ENCODE results near the gene ASPA.
"Not testable (repeated sequence)": the region's sequence is repeated elsewhere in the genome, so short reads cannot be mapped to it uniquely, and the experiment has no call there.

ASPA gene

DNA sequence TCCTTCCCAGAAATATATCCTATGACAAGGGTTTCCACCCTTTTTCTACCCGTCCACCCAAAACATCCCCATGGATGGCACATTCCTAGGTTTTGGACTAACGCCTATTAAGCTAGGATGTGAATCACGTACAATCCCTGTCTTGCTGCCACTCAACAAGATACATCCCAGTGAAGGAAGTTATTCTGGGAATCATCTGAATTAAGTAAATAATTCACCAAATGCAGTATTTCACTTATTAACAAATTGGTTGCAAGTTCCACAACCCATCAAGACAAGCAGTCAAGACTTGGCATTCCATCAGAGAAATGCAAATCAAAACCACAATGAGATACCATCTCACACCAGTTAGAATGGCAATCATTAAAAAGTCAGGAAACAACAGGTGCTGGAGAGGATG lies 32.1 kb downstream of the ASPA start:
- peak; percentile 44 for DNase-seq (ENCODE audit: low spot score)

DNA sequence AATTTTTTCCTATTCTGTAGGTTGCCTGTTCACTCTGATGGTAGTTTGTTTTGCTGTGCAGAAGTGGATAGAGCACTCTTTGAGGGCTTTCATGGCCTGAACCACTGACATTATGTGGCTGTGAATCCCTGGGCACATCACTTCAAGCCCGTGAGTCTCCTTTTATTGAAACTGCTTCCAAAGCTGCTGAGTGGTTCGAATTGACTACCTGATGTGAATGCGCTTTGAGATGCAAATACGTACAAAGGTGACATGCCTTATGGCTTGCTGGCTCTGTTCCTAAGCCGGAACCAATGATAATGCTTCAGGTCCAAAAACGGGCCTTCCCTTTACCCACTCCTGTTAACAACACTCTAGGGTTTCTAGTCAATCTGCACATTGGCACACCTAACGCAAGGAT lies 34.3 kb downstream of the ASPA start:
- DNase-seq (ENCODE audit: low spot score), result no peak

GRCh38 chr17:3511852-3512504 lies 36.2 kb downstream of the ASPA start:
- DNase-seq (ENCODE audit: low spot score), result no peak

- peak; percentile 48 for DNase-seq (ENCODE audit: low spot score)
Measured at GRCh38 chr17:3512505-3513171, 36.8 kb downstream of the ASPA start.

DNA sequence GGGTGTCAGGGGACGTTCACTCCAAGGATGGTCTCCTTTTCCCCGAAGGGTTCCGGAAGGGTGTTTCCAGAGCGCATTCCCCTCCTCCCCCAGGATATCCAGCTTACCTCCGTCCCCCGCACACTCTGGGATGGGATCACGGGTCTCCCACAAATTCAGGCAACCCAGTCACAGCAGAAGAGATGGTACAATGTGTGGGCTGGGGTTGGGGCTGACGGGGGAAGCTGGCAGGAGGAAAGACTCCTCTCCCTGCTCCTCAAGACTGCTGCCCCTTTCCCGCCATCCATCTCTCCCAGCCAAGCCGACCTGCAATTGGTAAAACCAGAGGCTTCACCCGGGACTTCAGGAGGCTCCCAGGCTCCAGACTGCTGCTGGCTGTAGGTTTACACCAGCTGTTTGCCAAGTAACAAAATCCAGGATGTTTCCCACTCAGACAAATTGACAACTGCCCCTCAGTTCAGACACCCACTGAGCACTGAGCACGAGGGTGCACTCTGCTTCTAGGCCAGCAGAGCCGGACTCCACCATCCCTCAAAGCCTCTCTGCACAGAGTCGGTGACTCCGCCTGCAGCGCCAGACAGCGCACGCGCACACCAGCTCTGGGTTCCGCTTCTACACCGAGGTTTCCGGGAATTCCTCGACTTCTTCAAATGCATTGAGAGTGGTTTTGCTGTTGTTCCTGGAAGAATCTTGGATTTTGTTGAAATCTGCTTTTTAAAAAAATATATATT lies 37.7 kb downstream of the ASPA start:
- no peak for DNase-seq (ENCODE audit: low spot score)

DNA sequence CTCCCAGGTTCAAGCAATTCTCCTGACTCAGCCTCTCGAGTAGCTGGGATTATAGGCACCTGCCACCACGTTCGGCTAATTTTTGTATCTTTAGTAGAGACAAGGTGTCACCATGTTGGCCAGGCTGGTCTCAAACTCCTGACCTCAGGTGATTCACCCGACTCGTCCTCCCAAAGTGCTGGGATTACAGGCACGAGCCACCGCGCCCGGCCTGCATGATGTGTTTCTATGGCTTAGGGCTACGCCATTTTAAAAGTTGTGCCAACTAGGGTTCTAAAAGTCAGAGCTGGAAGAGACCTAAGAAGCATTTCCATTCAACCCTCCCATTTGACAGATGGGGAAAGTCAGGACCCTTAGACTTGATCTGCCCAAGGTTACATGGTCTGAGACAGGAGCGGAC lies 38.4 kb downstream of the ASPA start:
- not testable (repeated sequence) for DNase-seq (ENCODE audit: low spot score)

- DNase-seq (ENCODE audit: low spot score), result no peak
Measured at GRCh38 chr17:3514873-3515272, 39.1 kb downstream of the ASPA start.

DNA sequence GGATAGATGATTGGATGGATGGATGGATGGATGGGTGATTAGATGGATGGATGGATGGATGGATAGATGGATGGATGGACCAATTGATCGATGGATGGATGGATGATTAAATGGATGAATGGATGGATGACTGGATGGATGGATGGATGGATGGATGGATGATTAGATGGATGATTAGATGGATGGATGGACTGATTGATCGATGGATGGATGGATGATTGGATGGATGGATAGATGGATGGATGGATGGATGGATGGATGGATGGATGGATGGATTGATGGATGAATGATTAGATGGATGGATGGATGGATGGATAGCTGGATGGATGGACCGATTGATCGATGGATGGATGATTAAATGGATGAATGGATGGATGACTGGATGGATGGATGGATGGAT lies 43.7 kb downstream of the ASPA start:
- not testable (repeated sequence) for DNase-seq (ENCODE audit: low spot score)

GRCh38 chr17:3524024-3524423 lies 48.2 kb downstream of the ASPA start:
- DNase-seq (ENCODE audit: low spot score), result no peak

GRCh38 chr17:3526491-3526890 lies 50.7 kb downstream of the ASPA start:
- DNase-seq (ENCODE audit: low spot score), result no peak

- no peak for DNase-seq (ENCODE audit: low spot score)
Measured at GRCh38 chr17:3526971-3527370, 51.2 kb downstream of the ASPA start.

DNA sequence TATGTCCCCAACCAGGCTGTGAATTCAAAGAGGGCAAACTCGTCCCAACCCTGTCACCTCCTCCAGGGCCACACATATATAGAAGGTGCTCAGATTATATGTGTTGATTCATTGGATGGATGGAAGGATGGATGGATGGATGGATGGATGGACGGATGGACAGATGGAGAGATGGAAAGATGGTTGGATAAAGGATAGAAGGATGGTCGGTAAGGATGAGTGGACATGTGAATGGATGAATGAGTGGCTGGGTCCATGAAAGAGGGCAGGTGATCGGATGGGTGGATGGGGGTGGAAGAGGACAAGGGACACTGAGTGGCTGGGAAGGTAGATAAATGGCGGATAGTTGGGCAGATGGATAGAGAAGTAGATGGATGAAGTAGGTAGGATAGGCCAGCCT lies 51.7 kb downstream of the ASPA start:
- DNase-seq (ENCODE audit: low spot score), result no peak

DNA sequence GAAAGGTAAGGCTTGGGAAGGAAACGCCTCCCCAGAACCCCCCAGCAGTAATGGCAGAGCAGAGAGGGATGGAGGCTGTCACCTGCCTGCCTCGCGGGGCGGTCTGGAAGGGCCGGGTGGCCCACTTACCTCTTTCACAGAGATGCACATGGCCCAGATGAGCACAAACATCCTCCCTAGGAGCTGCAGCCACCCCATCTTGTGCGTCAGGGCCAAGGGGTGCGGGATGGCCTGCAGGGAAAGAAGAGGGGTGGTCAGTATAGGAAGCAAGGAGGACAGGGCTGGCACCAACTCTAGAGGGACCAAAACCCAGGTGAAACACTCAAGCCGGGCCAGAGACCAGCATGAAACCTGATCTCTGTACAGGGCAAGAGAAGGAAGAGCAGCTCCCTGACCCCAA lies 52.1 kb downstream of the ASPA start:
- no peak for DNase-seq (ENCODE audit: low spot score)

- no peak for DNase-seq (ENCODE audit: low spot score)
Measured at GRCh38 chr17:3528403-3528851, 52.6 kb downstream of the ASPA start.

DNA sequence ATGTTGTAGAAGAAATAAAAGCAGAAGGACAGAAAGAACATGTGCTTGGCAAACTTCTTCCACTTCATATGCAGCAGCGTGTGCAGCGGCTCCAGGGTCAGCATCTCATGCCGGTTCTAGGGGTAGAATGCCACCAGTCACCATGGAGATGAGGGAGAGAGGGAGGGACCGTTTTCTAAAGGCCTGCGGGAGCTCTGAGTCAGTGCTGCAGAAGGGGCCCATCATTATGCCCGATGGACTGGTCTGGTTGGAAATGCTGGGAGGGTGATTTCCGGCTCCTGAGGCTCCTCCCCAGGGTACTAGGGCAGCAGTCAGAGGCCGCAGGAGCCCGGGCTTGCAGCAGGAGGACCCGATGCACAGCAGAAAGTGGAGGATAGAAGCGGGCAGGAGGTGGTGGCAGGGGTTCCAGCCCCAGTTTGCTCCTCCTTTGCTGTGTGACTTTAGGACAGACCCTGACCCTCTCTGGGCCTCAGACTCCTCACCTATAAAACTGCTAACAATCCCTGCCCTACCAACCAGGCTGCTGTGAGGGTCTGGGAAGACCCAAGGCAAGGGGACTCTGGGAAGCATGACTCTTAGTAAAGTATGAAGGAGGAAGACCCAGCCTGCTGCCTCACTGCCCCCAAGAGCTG lies 53.2 kb downstream of the ASPA start:
- peak; percentile 15 for DNase-seq (ENCODE audit: low spot score)

DNA sequence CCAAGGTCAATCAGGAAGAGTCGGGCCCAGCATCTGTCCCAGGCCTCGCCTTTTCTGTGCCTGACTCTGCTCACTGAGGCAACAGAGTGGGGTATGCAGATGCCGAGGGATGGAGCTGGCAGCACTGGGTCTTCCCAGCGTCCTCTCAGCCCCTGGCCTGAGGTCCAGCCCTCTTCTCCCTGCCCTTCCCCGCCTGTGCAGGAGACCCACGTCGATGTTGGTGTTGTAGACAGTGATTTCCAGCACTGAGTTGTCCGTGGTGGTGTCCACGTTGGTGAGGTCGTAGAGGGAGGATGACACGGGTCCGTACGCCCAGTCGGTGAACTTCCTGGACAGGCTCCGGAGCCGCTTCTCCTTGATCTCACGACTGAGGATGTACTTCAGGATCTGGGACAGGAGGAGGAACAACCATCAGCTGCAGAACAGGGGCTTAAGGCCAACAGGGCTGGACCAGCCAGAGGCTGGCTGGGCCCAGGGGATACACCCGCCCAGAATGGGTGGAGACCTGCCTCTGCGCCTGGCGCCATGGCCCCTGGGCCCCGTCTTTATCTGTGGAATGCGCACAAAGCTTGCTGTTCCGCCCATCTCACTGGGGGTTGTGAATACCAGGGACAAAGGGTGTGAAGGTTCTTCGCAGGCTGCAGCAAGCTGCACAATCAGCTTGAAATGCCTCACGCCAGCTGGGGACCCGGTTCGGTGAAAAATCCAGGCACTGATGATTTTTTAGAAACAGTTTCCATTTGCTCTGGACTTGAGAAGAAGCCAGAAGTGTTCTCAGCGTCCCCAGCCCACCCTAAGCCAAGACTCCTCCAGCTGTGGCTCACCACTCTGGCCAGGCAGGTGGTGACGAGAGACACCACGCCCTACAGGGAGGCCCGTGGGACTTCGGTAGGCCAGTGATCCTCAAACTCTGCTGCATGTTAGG lies 54.3 kb downstream of the ASPA start:
- DNase-seq (ENCODE audit: low spot score), result no peak

- no peak for DNase-seq (ENCODE audit: low spot score)
Measured at GRCh38 chr17:3531266-3532101, 55.7 kb downstream of the ASPA start.

DNA sequence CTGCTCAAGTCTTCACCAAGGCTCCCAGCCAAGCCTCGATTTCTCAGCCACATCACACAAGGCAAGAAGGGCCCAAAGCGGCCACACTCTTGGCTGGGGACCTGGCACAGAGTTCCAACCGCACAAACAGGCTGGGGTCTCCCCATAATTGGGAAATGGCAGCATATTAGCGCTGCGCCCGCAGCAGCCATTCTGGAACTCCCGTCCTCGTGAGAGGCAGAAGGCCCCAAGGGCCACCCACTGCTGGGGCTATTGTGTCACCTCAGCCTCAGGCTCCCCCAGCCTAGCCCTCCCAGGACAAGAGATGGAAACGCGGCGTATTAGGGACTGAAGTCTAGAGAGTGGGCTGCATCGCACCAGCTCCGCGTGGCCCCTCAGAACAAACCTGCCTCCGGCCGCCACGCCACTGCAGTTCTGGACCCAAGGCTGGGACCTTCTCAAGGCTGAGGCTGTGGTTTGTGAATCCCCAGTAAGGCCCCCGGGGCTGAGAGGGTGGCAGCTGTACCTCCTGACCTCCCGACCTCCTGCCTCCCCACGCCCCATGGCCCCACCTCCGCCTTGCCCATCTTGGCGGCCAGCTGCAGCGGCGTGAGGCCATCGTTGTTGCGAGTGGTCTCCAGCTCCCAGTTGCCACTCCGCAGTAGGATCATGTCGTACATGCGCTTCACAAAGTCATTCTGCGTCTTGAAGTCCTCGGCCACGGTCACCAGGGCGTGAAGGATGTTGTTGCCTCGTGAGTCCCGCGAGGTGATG lies 56.5 kb downstream of the ASPA start:
- no peak for DNase-seq (ENCODE audit: low spot score)

GRCh38 chr17:3532859-3533142 lies 57.0 kb downstream of the ASPA start:
- no peak for DNase-seq (ENCODE audit: low spot score)

DNA sequence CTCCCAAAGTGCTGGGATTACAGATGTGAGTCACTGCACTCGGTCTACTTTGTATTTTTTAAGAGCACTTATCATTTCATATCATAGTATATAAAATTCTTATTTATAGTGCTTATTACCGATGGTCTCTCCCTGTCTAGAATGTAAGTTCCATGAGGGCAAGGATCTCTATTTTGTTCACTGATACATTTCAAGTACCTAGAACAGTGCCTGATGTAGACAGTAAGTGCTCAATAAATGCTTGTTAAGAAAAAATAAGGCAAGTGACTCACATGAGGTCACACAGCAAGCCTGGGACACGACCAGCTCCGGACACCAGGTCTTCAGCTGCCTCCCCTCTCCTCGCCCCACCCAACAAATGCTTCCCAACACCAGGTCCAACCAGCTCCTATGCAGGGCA lies 58.0 kb downstream of the ASPA start:
- no peak for DNase-seq (ENCODE audit: low spot score)
